GM12873 (cell line): ENCODE measurements around the gene ASIC2.

Source experiments
- CTCF ChIP-seq: IDR thresholded peaks from 2 replicates; pipeline ENCODE4 v1.5.1; 2012; ENCODE audit warnings: low read depth, mild to moderate bottlenecking, moderate library complexity, low read length, control low read depth; ENCODE audit not compliant: insufficient read depth; ENCODE audit errors: missing control alignments

ASIC2 gene

GRCh38 chr17:33013596-33014375 is 279.3 kb downstream of the ASIC2 start:
- no peak for TF ChIP-seq CTCF

- TF ChIP-seq CTCF, result no peak
These were observed 280.5 kb downstream of the ASIC2 start for GRCh38 chr17:33012522-33013033.

GRCh38 chr17:33009636-33010035 is 283.5 kb downstream of the ASIC2 start:
- TF ChIP-seq CTCF, result no peak

- no peak for TF ChIP-seq CTCF
These were observed 285.9 kb downstream of the ASIC2 start for GRCh38 chr17:33007186-33007585.

GRCh38 chr17:33002246-33002645 is 290.8 kb downstream of the ASIC2 start:
- TF ChIP-seq CTCF, result no peak

GRCh38 chr17:32998887-32999228 is 294.2 kb downstream of the ASIC2 start:
- no peak for TF ChIP-seq CTCF

GRCh38 chr17:32998111-32998886 is 294.8 kb downstream of the ASIC2 start:
- TF ChIP-seq CTCF, result peak; percentile 95
